Adipose tissue (tissue), 3 donors: ENCODE measurements around the gene SDF2. TPM values are rescaled to one million over a fixed set of nuclear protein-coding genes. Genes with fewer than 3 reads are reported as not detected.

Experiments used
- H3K27ac ChIP-seq: one replicate; pipeline ENCODE4 v1.5.1; 2013; ENCODE audit warnings: low read depth, low read length
- WGBS, 3 donors: extraction: QIAGEN DNeasy Blood & Tissue Kit; methylation state at CpG; one replicate each; pipeline ENCODE4 v1.1.7; 2013; 5-methylcytosine and 5-hydroxymethylcytosine counted together
- polyA plus RNA-seq, 3 donors: library from polyadenylated mRNA; stranded (reverse); fragments of 200-250 nt; gene quantifications; one replicate each; pipeline ENCODE4 v1.2.3, GENCODE V29; 2013
- donor health status: healthy with polysubstance abuse.
- donor health status: Bipolar disorder and iron deficiency.
- donor health status: healthy.

Gene SDF2
- polyA plus RNA-seq, 3 donors = 31.0 to 45.5 (median 40.4) TPM

DNA sequence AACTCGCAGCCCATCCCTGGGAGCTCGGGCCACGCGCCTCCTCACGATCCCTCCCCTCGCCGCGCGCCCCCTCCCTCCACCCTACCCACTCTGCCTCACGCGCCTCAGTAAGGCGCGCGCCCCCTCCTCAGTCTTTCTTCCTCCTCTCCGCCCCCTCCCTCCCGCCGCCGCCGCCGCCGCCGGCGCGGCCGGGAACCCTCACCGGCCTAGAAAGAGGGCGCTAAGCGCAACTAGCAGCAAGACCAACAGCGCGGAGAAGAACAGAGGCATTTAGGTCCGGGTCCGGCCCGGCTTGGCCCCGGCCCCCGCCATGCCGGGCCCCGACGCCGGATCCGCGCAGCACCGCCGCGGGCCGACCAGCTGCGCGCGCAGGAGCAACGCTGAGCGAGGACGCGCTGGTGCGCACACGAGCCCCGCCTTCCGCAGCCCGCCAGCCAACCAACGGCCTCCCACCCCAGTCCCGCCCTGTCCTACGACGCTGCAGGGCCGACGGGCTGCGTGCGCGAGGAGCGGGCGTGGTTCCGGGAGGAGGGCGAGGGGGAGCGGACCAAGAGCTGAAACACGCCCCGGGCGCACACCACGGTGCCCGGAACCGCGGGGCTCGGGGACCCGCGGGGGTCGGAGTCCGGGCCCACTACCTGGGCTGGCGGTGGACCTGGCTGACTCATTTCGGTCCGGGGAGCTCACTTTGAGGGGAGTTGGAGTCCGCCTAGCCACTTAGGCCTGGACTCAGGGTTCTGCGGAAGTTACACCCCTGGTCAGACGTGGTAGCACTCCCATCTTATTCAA is 16.7 kb downstream of the SDF2 start, which contains the start of gene BLTP2:
TSS of gene BLTP2 (minus strand) at position 372 of the 789 bp plus-strand sequence. CDS start at position 270, 102 bp downstream.
- H3K27ac ChIP-seq = peak within 1 kb of the TSS; percentile 71
- 1% methylated on average over 56 to 89 of the region's 89 CpGs for WGBS, 3 donors

DNA sequence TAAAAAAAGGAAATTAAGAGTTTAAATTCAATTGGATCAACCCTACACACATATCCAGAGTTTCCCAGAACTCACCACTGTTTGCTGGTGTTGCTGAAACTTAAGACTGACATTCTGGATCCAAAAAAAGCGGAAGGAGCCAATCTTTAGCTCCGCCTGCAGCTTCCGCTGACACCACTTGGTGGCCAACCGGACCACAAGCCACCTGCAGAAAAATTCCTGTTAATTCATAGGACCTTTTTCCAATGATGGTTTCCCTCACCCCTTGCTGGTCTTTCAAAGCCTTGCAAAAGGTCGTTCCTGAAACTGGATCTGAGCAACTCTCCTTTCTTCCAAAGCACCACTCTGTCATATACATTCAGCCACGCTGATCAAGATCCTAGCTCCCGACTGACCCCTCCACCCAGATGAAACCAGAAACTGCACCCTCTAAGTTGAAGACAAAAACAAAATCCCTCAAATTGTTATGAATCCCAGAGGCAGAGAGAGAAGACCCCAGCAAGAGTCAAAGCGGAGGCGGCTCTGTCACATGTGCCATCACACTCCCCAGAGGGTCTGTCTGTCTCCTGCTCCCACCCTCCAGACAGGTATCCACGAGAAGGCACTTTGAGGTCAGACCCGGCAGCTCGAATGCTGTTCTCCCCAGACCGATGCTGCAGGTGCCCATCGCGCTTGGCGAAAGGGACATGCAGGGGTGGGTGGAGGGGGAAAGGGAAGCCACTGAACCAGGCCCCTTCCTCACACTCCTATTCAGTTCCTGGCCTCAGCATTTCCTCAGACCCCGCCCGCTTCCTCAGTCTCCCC is 17.5 kb downstream of the SDF2 start:
- 0 to 1% (median 0%) methylated on average over 18 of the region's 18 CpGs for WGBS, 3 donors
- H3K27ac ChIP-seq = peak overlapping the region; percentile 71

DNA sequence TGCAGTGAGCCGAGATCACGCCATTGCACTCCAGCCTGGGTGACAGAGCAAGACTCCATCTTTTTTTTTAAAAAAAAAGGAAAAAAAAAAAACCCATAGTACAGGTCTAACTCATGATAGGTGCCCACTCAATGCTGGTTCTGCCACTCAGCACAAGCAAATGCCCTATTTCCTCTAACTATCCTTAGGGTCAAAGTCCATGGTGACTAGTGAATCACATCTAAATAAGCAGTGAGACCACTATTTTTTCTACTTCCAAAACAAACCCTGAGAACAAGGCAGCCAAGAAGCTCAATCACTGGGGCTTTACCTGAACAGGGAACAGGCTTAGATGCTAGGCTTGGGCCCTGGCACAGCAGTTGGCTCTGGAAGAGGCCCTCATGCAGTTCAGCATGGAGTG is 20.1 kb downstream of the SDF2 start:
- H3K27ac ChIP-seq = no peak overlapping the region
- 93 to 95% (median 93%) methylated on average over 2 of the region's 2 CpGs for WGBS, 3 donors

DNA sequence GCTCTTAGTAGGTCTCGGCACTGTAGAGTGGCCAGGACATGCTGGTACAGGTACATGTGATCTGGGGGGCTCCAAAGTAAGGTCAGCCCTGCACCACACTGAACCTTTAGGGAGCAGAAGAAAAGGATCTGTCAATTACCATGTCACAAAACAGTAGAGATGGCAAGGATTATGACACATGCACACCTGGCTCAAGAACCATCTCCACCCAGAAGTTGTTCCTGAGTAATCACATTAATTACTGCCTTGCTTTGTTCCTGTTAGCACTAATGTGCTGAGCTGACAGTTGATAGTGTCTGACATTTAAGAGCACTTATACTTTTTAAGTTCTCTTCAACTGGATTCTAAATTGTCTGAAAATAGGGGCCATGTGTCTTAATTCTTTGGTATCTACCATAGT is 26.2 kb downstream of the SDF2 start:
- WGBS, 3 donors = 94 to 95% (median 94%) methylated on average over 1 of the region's 1 CpG
- no peak overlapping the region for H3K27ac ChIP-seq

- no peak overlapping the region for H3K27ac ChIP-seq
- 85 to 91% (median 90%) methylated on average over 14 of the region's 14 CpGs for WGBS, 3 donors
Measured at GRCh38 chr17:28634206-28634865, 27.4 kb downstream of the SDF2 start.

DNA sequence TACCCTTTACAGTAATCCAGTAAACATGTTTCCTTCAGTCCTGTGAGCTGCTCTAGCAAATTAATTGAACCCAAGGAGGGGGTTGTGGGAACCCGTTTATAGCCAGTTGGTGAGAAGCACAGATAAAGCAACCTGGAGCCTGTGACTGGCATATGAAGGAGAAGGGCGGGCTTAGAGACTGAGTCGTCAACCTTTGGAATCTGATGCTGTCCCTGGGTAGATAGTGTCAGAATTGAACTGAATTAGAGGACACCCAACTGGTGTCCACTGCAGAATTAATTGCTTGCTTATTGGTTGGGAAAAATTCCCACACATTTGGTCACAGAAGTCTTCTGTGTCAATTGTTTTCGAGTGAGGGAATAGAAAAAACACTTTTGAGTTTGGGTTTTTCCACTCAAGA is 34.9 kb downstream of the SDF2 start:
- H3K27ac ChIP-seq = no peak overlapping the region
- 88 to 94% (median 89%) methylated on average over 4 of the region's 4 CpGs for WGBS, 3 donors

DNA sequence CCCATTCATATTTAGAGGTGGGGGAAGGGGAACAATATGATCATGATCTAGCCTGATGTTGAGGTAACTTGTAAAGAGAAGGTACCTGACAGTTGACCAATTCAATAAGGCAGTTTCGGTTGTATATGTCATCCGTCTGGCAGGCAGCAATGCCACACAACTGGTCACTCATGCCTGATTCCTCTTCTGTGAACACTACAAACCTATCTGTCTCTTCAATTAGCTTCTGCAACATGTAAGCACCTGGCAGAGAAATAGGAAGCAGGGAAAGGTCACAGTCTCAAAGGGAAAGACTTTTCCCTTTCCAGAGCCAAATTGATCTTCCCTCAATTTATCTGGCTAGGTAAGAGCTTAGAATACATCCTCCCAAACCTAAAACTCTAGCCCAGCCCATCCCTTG is 37.6 kb downstream of the SDF2 start:
- no peak overlapping the region for H3K27ac ChIP-seq
- WGBS, 3 donors = 91 to 94% (median 92%) methylated on average over 2 of the region's 2 CpGs

DNA sequence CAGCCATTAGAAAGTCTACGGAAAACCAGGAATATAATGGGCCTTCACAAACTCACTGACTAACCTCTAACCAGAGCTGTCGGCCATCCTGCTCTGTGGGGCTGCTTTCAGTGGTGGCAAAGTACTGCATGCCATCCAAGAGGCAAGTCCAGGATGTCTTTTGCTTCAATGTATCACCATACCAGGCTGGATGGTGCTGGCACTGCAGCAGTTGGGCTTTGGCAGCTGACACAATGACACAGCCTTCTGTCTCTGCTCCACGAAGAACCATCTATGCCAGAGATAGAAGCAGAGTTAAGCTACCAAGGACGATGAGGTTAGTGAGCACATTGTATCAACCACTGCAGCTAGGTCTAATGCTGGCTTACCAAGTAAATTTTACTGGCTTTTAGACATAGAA is 38.0 kb downstream of the SDF2 start:
- no peak overlapping the region for H3K27ac ChIP-seq
- WGBS, 3 donors = 90 to 97% (median 91%) methylated on average over 4 of the region's 4 CpGs

- 81 to 97% (median 93%) methylated on average over 3 of the region's 3 CpGs for WGBS, 3 donors
- no peak overlapping the region for H3K27ac ChIP-seq
Measured at GRCh38 chr17:28622186-28622585, 39.5 kb downstream of the SDF2 start.

DNA sequence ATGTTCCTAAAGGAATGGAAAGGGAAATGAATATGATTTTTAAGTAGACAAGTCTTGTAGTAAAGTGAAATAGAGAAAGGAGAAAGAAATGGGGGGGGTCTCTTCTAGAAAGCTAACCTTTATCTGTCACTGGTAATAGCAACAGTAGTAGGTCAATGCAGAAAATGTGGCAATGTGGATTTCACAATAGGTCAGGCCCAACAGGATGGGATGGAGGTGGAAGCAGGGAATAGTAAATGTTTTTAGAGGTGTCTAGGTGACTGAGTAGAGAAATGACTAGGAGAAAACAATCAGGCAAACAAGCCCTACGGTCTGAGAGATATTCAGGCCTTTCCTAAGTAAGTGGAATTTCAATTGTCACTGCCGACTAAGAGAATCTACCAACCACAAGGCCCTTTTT is 41.7 kb downstream of the SDF2 start:
- 77 to 89% (median 80%) methylated on average over 2 of the region's 2 CpGs for WGBS, 3 donors
- H3K27ac ChIP-seq = no peak overlapping the region

GRCh38 chr17:28618464-28618863 is 43.2 kb downstream of the SDF2 start:
- H3K27ac ChIP-seq = no peak overlapping the region
- 85 to 96% (median 93%) methylated on average over 3 of the region's 3 CpGs for WGBS, 3 donors

DNA sequence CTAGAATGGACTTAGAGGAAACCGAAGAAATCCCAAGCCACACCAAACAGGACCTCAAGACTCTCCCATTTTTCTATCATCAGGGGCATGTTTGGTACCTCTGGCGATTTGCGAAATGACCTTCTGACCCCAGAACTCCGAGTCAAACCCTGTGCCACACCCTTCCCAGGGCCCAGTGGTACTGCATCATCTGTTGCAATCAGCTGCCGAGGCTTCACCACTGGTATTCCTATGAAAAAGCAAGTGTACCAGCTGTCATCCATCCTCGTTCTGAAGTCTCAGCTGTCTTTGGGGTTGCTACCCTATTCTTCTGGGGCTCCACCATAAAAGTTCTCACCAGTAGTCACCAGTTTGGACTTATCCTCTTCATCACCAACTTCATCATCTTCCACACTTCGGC is 45.4 kb downstream of the SDF2 start:
- 80 to 87% (median 82%) methylated on average over 7 of the region's 7 CpGs for WGBS, 3 donors
- H3K27ac ChIP-seq = no peak overlapping the region

GRCh38 chr17:28615260-28615940 is 46.3 kb downstream of the SDF2 start:
- WGBS, 3 donors = 83 to 91% (median 87%) methylated on average over 4 of the region's 4 CpGs
- H3K27ac ChIP-seq = no peak overlapping the region

GRCh38 chr17:28613931-28614381 is 47.8 kb downstream of the SDF2 start, which contains the start of gene RSKR:
TSS of gene RSKR (minus strand) at chr17:28614185. CDS start at chr17:28614161, 24 bp downstream.
- 63 to 89% (median 67%) methylated on average over 5 of the region's 5 CpGs for WGBS, 3 donors
- H3K27ac ChIP-seq = no peak within 1 kb of the TSS

DNA sequence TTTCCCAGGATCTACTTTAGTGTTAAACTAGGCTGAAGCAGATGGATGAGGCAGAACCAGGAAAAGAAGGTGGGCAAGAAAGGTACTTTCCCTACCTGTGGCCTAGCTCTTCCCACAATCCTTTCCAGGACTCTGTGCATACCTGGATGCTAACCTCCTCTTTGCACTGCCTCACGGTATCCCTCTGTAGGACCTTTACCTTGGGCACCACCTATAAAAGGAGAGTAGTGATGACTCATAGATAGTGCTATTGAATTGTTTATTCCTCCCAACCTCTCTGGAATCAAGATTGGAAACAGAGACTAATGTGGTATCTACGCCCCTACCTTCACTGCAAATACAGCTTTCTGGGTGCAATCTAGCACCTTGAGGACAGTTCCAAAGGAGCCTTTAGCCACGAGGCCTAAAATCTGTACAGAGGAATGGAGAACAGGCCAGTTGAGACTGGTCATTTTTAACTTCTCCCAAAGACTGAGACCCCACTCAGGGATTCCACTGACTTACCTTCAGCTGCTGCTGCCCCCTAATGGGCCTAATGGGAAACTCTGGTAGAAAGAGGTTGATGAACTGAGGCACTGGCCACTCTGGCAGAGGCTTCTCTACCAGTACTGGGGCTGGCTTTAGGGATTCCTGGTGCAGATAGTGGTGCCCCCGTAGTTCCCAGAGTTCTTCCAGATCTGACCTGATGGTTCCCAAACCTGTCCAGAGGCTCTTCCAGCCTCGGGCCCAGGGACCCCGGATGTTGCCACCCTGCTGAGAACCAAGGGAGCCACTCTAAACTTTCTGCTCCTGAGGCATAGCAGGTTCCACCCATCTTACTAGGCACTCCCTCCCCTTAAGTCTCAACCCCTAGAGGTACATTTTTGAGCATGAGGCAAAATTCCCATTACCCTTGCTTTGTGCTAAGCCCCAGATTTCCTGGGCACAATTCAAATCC is 48.5 kb downstream of the SDF2 start:
- 76 to 82% (median 76%) methylated on average over 6 of the region's 6 CpGs for WGBS, 3 donors
- no peak overlapping the region for H3K27ac ChIP-seq

- 41 to 64% (median 46%) methylated on average over 2 of the region's 2 CpGs for WGBS, 3 donors
- no peak overlapping the region for H3K27ac ChIP-seq
Measured at GRCh38 chr17:28612531-28612930, 49.2 kb downstream of the SDF2 start.

- 85 to 91% (median 86%) methylated on average over 8 of the region's 8 CpGs for WGBS, 3 donors
- H3K27ac ChIP-seq = no peak overlapping the region
Measured at GRCh38 chr17:28610376-28610775, 51.3 kb downstream of the SDF2 start.
